Middle frontal gyrus (tissue), 1 donor: ENCODE data around the gene CTNNA2.
"Not testable (repeated sequence)": the region's sequence is repeated elsewhere in the genome, so short reads cannot be mapped to it uniquely, and the experiment has no call there.

Experiments used
- DNase-seq: peaks from one replicate; pipeline ENCODE4 v3.0.0-alpha.2; 2015; ENCODE audit warnings: low spot score; ENCODE audit errors: extremely low spot score

Gene CTNNA2

GRCh38 chr2:80073134-80073561, 560.3 kb downstream of the CTNNA2 start:
- peak; percentile 60 for DNase-seq

GRCh38 chr2:80074321-80075070, 561.6 kb downstream of the CTNNA2 start:
- no peak for DNase-seq

GRCh38 chr2:80075719-80076118, 562.9 kb downstream of the CTNNA2 start:
- no peak for DNase-seq

DNA sequence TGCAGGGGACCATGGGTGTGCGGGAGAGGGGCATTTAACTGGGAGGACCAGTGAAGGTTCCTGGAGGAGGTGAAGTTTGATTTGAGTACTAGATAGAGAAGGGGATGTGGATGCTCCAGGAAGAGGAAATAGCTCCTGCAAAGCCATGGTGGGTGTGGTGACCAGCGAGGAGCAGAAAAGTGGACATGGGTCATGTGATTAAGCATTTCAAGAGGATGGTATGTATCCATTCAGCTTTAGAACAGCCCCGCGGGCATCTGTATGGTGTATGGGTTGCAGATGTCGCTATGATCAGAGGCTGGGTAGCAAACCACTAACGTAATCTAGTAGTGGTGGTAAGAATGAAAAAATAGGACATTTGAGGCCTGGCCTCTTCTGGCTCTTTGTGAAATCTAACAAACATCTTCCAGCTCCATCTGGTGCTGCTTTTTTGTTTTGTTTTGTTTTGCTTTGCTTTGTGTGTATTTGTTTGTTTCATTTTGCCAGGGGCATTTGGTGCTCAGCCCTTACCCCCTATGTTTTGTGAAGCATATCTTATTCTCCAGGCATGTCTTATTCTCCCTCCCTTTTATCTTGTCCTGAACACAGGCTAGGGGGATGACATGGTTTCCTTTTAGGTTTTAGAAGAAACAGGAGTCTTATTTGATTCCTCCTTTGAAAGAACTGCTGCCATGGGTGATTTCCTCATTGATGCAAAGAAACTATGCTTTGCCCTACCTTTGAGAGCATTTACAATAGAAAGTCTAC, 565.6 kb downstream of the CTNNA2 start:
- DNase-seq: no peak

GRCh38 chr2:80080957-80081356, 568.1 kb downstream of the CTNNA2 start:
- no peak for DNase-seq

GRCh38 chr2:80086831-80087230, 574.0 kb downstream of the CTNNA2 start:
- DNase-seq: no peak

GRCh38 chr2:80091237-80091636, 578.4 kb downstream of the CTNNA2 start:
- no peak for DNase-seq

DNA sequence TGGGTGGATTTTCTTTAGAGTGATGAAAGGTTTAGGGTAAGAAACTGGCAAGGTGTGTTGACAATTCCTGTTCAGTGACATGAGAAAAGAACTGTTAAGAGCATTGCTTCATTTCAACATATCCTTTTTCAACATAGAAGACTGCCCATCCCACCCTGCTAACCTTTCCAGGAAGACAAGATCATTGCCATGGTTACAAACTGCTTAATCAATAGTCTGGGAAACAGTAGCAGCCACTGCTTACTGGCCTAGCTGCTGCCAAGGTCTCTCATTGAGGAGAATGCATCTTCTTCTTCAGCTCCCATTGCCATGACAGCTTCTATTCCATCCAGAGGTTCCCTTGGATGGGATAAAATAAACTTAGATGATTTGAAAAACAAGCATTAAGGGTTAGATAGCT, 579.6 kb downstream of the CTNNA2 start:
- DNase-seq: no peak

GRCh38 chr2:80098503-80098902, 585.7 kb downstream of the CTNNA2 start:
- DNase-seq: not testable (repeated sequence)

DNA sequence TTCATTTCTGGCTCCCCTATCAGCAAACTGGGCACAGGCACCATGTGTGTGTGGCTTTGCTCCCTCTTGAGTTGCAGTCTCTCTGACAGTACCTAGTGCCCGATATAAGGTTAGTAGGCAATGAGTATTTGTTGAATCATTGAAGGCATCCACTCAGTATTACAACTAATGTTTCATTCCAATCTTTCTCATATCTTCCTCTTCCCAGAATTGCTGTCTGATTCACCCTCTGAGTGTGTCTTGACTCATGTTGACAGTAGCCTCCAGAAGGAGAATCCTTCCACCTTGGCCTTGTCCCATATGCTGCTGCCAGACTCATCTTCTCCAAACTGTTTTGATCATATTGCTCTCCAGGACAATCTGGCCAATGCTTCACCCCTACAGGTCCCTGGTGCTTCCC, 589.2 kb downstream of the CTNNA2 start:
- no peak for DNase-seq

GRCh38 chr2:80105015-80105640, 592.3 kb downstream of the CTNNA2 start:
- DNase-seq: no peak

GRCh38 chr2:80111185-80111584, 598.3 kb downstream of the CTNNA2 start:
- no peak for DNase-seq

DNA sequence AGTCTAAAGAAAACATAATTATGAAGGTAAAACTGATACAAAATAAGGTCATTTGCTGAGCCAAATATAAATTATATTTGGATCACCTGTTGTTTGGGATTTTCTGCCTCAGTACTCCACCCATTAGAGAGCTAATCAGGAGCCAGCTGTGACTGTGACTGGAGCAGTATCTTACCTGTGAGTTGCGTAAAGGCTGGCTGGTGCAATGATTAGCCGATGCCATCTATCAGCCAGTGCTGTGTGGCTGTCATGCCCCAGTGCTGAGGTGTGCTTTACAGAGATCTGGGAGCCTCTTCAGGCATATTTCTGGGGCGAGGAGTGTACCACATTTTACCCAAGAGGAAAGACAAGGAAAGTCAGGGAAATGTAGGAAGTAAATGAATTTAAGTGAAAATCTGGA, 599.9 kb downstream of the CTNNA2 start:
- DNase-seq: no peak

DNA sequence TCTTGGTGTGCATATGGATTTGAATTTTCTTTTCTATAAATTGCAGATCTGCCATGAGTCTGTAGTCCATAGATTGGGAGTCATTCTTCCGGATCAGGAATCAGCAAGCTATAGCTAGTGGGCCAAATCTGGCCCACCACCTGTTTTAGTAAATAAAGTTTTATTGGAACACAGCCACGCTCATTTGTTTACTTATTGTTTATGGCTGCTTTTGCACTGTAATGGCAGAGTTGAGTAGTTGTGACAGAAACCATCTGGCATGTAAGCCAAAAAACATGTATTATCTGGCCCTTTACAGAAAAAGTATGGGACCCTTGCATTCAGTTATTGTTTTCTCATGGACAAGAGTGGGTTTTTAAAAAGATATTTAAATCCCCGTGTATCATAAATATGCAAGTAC, 600.5 kb downstream of the CTNNA2 start:
- no peak for DNase-seq

GRCh38 chr2:80114812-80115211, 602.0 kb downstream of the CTNNA2 start:
- DNase-seq: no peak

DNA sequence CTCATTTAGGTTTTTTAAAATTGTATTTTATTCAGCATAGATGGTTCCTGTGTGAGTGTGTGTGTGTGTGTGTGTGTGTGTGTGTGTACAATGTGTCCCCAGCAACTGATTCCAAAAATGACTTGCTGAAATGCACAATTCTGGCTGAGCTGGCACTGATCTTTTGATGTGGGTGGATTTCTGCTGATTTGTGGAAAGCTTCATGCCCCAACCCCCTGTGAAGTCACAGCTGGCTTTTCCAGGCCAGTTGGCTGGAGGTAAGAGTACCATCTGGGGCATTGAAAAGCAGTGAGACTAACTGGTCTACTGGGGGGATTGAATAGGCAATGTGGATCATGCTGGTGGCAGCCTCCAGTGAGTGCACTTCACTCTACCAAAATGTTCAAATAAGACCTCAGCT, 604.5 kb downstream of the CTNNA2 start:
- peak; percentile 11 for DNase-seq

DNA sequence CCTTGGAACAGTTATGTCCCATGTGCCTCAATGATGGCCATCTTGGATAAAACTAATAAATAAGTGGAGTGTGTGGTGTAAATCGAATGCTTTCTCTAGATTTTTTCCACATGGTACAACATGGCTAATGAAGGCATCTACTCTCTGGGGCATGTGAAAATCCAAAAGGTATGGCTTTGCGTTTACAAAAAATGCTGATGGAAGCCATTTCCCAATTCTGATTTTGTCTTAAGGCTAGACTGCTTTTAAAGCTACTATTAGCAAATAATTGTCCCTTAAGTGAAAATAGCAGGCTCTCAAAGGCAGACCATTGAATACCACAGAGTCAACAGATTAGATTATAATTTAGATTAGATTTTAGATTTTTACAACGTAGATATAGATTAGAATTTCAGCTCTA, 608.0 kb downstream of the CTNNA2 start:
- DNase-seq: no peak

DNA sequence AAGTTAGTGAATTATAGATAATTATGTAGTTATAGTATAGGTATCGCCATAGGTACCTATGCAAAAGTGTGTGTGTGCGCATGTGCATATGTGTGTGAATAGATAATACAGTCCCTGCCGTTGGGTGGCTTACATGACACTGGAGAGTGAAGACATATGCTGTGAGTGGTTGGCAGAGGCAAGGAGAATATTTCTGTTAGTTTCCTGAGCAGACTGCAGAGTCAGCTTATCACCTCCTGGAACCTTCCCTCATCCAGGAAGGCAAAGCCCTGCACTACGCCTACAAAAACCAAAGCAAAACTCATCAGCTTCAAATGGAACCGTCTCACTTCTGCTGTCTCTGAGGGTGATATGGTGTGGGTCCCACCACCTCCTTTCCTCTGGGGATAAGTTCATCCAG, 609.8 kb downstream of the CTNNA2 start:
- no peak for DNase-seq

DNA sequence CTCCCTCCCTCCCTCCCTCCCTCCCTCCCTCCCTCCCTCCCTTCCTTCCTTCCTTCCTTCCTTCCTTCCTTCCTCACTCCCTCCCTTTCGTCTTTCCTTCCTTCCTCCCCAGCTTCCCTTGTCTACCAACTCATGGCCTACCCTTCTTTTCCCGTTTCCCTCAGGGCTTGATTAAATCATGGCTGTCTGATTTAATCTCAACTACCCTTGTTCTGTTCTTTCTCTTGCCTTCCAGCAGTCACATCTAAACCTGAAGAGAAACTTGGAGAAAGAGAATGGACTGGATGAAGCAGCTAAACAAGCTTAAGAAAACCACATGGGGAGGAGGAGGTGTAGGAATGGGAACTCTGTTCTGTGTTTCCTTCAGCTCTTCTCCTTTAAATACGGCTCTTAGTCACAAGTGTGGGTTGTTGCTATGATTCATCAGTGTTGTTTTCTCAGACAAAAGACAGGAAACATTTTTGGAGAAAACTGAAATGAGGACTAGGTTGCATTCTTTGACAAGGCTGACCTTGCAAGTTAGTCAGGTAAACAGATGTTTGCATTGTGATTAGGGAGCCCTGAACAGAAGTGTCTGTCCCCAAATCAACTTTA, 613.8 kb downstream of the CTNNA2 start:
- peak; percentile 29 for DNase-seq

- no peak for DNase-seq
These were observed 615.2 kb downstream of the CTNNA2 start for GRCh38 chr2:80128080-80128479.

DNA sequence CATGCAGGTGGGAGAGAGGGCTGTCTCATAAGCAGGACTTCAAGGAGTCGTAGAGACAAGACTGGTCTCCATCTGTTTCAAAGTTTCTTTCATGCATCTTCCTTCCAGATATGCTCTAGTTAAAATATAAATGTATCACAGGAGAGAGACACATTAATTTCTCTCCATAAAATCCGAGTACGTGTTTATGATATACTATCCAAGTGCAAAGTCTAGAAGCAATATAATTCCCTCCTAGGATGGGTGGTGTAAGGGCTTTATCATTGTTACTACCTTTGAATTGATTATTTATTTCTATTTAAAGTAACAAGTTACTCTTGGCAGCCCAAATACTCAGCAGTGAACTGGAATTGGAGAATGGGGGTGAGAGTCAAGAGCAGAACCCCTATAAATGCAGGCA, 619.4 kb downstream of the CTNNA2 start:
- DNase-seq: no peak

- no peak for DNase-seq
These were observed 622.1 kb downstream of the CTNNA2 start for GRCh38 chr2:80135001-80135400.
